CD4-positive, CD25-positive, alpha-beta regulatory T cell (primary cell): ENCODE measurements around the gene KCND3. TPM values are rescaled to one million over a fixed set of nuclear protein-coding genes. Genes with fewer than 3 reads are reported as not detected.

Source experiments
- ATAC-seq, 2 donors: fragments of 150-1000 bp; cut with Tn5 transposase; one replicate each; pipeline ENCODE4 v1.10.0; 2021; ENCODE audit warnings: low read depth in 2 of 2, moderate number of reproducible peaks in 2 of 2, moderate library complexity in 1 of 2
- DNase-seq, 3 donors: peaks; one replicate each; pipeline versions ENCODE4 v3.0.0 to v3.0.0-alpha.2; 2012 to 2022; ENCODE audit warnings: mixed read lengths in 1 of 3
- H3K27ac ChIP-seq: one replicate; pipeline ENCODE4 v1.7.0; 2013; ENCODE audit warnings: mild to moderate bottlenecking, low read length; ENCODE audit not compliant: insufficient read depth, poor library complexity, severe bottlenecking
- H3K27me3 ChIP-seq: one replicate; pipeline ENCODE4 v1.7.0; 2013; ENCODE audit warnings: low read length; ENCODE audit not compliant: control insufficient read depth, insufficient read depth
- H3K36me3 ChIP-seq: one replicate; pipeline ENCODE4 v1.7.0; 2013; ENCODE audit warnings: mild to moderate bottlenecking, low read length, moderate library complexity; ENCODE audit not compliant: control insufficient read depth, insufficient read depth
- H3K4me1 ChIP-seq: 2 replicates; pipeline ENCODE4 v1.7.0; 2013; ENCODE audit warnings: mild to moderate bottlenecking, low read length; ENCODE audit not compliant: insufficient read depth, control insufficient read depth, poor library complexity, severe bottlenecking
- H3K4me3 ChIP-seq: one replicate; pipeline ENCODE4 v1.7.0; 2013; ENCODE audit warnings: low read depth, mild to moderate bottlenecking, low read length, moderate library complexity
- H3K9me3 ChIP-seq, 2 experiments: 1 replicate in 1 of 2; 2 replicates in 1 of 2; pipeline ENCODE4 v1.7.0; 2013; ENCODE audit warnings: low read length in 2 of 2, mild to moderate bottlenecking in 1 of 2, moderate library complexity in 1 of 2; ENCODE audit not compliant: control insufficient read depth in 2 of 2
- H3K27ac Mint-ChIP-seq, 3 donors: one replicate each; pipeline ENCODE4 v1.8.0; 2020 to 2022; ENCODE audit warnings: mild to moderate bottlenecking in 3 of 3, mixed read lengths in 3 of 3, moderate library complexity in 2 of 3
- H3K27me3 Mint-ChIP-seq: one replicate; pipeline ENCODE4 v1.8.0; 2022; ENCODE audit warnings: mild to moderate bottlenecking, mixed read lengths
- H3K36me3 Mint-ChIP-seq: one replicate; pipeline ENCODE4 v1.8.0; 2020; ENCODE audit warnings: mixed read lengths
- H3K4me1 Mint-ChIP-seq, 4 donors: one replicate each; pipeline ENCODE4 v1.8.0; 2020 to 2022; ENCODE audit warnings: mixed read lengths in 4 of 4, mild to moderate bottlenecking in 1 of 4
- H3K4me3 Mint-ChIP-seq, 4 donors: one replicate each; pipeline ENCODE4 v1.8.0; 2020 to 2022; ENCODE audit warnings: mild to moderate bottlenecking in 4 of 4, mixed read lengths in 4 of 4, moderate library complexity in 3 of 4
- H3K9me3 Mint-ChIP-seq, 7 donors: one replicate each; pipeline ENCODE4 v1.8.0; 2020 to 2022; ENCODE audit warnings: mixed read lengths in 7 of 7, mild to moderate bottlenecking in 3 of 7, moderate library complexity in 2 of 7
- polyA plus RNA-seq, 4 donors: library from polyadenylated mRNA; unstranded; fragments of 300-500 nt; fragmentation: Illumina TruSeq; gene quantifications; one replicate each; pipeline ENCODE4 v1.2.3, GENCODE V29; 2021
- total RNA-seq: library from RNA; stranded (reverse); gene quantifications from one replicate; pipeline ENCODE4 v1.2.3, GENCODE V29; 2022

The KCND3 gene
- total and polyA plus RNA-seq, 5 donors from 2014 or later = 0.02 to 0.10 (median 0.07) TPM; not detected in 2

DNA sequence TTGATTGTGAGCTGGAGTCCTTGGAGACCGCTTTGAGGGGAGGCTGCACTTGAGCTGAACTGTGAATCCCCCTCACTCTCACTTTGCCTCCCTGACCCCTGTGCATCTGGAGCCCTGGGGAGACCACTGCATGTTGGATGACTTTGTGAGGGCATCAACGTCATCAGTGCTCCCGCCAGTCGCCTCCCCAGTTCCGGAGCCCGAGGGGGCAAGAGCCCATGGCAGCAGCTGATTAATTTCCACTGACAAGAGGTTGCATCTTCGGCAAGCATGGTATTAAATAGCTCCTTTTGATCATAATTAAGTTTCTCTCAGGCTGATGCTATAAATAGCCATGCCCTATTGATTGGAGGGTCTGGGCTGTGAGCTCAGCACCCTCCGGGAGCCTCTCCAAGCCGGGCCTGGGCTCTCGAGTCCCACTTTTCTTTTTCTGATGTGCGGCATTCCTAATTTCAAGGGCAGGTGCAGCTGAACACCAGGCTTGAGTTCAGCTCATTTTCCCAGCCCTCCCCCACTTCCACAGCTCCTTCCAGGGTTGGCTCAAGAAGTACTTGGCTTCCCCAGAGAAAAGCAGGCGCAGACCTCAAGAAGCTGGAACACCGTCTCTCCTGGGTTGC lies 33.2 kb downstream of the KCND3 start:
- Mint-ChIP-seq H3K4me1 (no peaks in the 10 kb centered on the region), H3K4me3 (no peak overlapping the region), H3K9me3 (peaks cover 0 to 2% (median 0%) of the 10 kb centered on the region in 7 donors), H3K27ac (no peak overlapping the region), H3K36me3 (no peaks in the 10 kb centered on the region), H3K27me3 (peaks cover 24% of the 10 kb centered on the region)
- DNase-seq (no peak), ATAC-seq (no peak)
- Histone ChIP-seq H3K36me3 (no peaks in the 10 kb centered on the region), H3K4me1 (no peaks in the 10 kb centered on the region), H3K4me3 (no peak overlapping the region), H3K27me3 (peaks cover 9% of the 10 kb centered on the region), H3K9me3 (no peaks in the 10 kb centered on the region), H3K27ac (no peak overlapping the region)

DNA sequence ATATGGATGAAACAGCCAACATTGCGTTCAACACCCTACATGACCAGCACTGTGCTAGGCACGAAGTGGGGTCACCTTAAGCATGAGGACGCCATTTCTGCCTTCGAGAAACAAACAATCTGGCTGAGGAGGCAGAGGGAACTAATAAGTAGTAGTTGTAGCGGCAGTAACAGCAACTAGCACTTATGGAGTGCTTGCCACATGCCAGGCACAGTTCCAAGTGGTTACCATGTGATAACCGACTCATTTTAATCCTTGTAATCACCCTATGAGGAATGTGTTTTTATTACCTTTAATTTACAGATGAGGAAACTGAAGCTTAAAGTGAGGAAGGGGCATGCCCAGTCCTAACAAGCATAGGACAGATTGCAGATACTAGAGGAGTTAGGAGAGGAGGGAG lies 33.7 kb downstream of the KCND3 start:
- Histone ChIP-seq H3K27ac (no peak overlapping the region), H3K4me1 (no peaks in the 10 kb centered on the region), H3K9me3 (no peaks in the 10 kb centered on the region), H3K36me3 (no peaks in the 10 kb centered on the region), H3K27me3 (peaks cover 9% of the 10 kb centered on the region), H3K4me3 (no peak overlapping the region)
- no peak overlapping the region for H3K4me3 Mint-ChIP-seq
- ATAC-seq = no peak
- DNase-seq = no peak
- no peak overlapping the region for H3K27ac Mint-ChIP-seq
- H3K4me1 Mint-ChIP-seq = no peaks in the 10 kb centered on the region
- peaks cover 25% of the 10 kb centered on the region for H3K27me3 Mint-ChIP-seq
- peaks cover 0 to 2% (median 0%) of the 10 kb centered on the region in 7 donors for H3K9me3 Mint-ChIP-seq
- H3K36me3 Mint-ChIP-seq = no peaks in the 10 kb centered on the region

DNA sequence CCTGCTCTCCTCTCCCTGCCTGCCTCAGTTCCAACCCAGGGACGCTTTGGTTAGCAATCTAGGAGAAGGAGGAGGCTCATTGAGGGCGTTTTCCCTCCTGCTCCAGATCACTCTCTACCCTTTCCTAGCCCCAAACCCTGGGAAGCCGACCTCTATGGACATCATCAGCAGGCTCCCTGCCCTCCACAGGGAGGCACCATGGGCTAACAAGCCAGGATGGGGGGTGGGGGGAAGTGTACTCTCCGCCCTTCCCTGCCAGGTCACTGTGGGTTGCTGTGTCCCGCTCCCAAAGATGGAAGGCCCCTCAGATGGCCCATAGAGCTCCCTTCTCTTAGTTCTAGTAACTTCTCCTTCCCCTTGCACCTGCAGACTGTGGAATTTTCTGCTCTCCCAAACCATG lies 35.7 kb downstream of the KCND3 start:
- no peak overlapping the region for H3K4me3 ChIP-seq
- no peaks in the 10 kb centered on the region for H3K36me3 Mint-ChIP-seq
- H3K27ac Mint-ChIP-seq = no peak overlapping the region
- ATAC-seq (no peak), DNase-seq (no peak)
- H3K27me3 ChIP-seq = peaks cover 9% of the 10 kb centered on the region
- H3K4me1 Mint-ChIP-seq = no peaks in the 10 kb centered on the region
- H3K27ac ChIP-seq = no peak overlapping the region
- no peaks in the 10 kb centered on the region for H3K4me1 ChIP-seq
- peaks cover 0 to 2% (median 0%) of the 10 kb centered on the region in 7 donors for H3K9me3 Mint-ChIP-seq
- no peaks in the 10 kb centered on the region for H3K36me3 ChIP-seq
- H3K9me3 ChIP-seq = no peaks in the 10 kb centered on the region
- H3K4me3 Mint-ChIP-seq = no peak overlapping the region
- H3K27me3 Mint-ChIP-seq = peaks cover 29% of the 10 kb centered on the region

DNA sequence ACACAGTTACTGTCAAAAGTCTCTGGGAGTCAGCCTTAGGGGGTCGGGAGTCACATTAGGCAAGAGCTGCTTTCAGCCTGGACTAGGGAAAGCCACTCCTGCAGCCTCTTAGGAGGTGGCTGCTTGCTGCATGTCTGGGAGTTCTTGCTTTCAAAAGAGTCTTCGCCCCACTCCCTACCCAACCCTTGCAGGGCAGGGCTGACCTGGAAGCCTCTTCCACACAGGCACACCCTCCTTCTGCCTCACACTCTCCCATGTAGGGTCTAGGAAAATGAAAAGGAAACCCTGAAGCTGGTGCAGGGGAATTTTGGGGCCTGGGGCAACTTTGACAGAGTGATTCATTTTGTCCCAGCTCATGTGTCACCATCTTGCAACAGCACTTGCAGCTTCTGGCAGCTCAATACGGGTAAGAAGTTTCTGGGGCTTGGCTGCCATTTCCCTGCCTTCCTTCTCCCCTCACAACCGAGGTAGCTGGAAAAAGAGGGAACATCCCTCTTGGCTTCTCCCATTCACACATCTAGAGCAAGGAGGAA lies 37.3 kb downstream of the KCND3 start:
- peaks cover 31% of the 10 kb centered on the region for H3K27me3 Mint-ChIP-seq
- Histone ChIP-seq H3K4me3 (no peak overlapping the region), H3K27me3 (peaks cover 9% of the 10 kb centered on the region), H3K9me3 (no peaks in the 10 kb centered on the region), H3K36me3 (no peaks in the 10 kb centered on the region), H3K27ac (no peak overlapping the region), H3K4me1 (no peaks in the 10 kb centered on the region)
- no peak overlapping the region for H3K27ac Mint-ChIP-seq
- DNase-seq (no peak), ATAC-seq (no peak)
- peaks cover 0 to 2% (median 0%) of the 10 kb centered on the region in 7 donors for H3K9me3 Mint-ChIP-seq
- peaks cover 0 to 2% (median 0%) of the 10 kb centered on the region in 4 donors for H3K4me1 Mint-ChIP-seq
- H3K4me3 Mint-ChIP-seq = no peak overlapping the region
- H3K36me3 Mint-ChIP-seq = no peaks in the 10 kb centered on the region

DNA sequence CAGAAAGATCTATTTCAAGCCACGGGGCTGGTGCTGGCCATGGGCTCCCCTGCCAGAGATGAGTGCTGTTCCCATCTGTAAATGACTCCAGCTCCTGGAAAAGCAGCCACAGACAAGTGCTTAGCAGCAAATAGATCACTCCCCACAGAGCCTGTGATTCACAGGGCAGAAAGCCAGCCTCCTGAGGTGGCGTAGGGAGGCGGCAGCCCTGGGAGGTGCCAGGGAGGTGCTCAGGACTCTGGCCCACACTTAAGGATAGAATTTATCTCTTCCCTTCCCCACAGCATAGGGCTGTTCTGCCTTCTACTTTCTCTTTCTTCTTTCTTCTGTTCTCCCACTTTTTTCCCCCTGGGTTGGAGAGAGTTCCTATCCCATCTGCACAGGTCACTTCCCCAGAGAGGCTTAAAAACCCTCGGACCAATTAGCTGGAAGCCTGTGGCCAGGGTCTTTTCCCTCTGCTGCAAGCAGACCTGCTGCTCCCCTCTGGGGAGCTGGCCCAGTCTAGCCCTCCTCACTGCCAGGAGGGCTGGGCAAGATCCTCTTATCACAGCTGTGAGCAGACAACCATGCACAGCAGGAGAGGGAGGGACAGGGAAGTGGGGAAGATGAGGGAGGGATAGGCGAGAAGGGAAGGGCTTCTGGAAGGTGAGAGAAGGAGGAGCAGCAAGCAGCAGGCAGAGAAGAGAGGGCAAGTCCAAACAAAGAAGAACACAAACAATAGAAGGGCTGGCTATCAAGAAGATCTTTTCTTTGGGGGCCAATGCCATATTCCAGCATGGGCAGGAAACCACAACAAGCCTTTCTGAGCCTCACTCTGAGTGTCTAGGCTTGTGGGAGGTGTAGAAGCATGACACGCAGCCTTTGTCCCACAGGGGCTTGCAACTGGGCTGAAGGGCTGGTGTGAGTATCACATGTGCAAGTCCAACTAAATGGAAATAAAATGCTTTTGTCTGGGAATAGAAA lies 41.0 kb downstream of the KCND3 start:
- no peak overlapping the region for H3K27ac Mint-ChIP-seq

DNA sequence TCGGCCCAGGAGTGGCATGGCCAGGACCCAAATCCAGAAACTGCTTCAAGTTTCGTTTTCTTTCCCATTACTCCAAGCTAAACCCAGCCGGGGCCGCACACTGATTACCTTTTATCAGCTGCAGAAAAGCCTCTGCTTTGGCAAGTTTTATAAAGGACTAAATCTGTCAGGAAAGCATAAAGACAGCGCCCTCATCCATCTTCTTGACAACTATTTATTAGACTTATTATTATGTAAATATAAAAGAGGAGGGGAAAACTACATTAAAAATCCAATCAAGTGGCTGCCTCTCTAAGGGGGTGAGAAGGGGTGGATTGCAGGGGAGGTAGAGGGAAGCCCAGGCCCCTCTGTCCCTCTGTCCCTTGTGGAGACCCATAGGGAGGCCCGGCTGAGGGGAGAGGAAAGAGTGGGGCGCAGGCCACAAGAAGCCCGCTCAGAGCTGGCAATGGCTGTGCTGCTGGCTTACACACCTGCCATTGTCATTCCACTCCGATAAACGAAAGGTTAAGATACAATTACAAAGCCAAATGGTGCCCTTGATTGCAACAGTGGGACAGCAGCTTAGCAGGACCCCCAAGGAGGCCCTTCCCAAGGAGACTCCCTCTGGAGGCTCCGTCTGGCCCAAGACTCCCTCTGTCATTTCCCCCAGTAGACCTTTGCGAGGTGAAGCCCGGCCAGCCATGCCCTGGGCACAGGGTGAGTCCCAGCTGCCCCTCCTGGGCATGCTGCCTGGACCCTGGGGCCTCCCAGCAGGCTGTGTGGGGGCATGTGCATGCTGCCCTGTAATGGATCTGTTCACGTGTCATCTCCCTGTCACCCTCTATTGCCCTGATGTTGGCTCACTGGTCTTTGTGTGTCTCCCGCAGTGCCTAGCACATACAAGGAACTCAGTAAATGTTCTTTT lies 45.4 kb downstream of the KCND3 start:
- no peak overlapping the region for H3K4me3 ChIP-seq
- ATAC-seq (no peak), DNase-seq (no peak)
- peaks cover 2% of the 10 kb centered on the region for H3K27me3 ChIP-seq
- H3K36me3 ChIP-seq = no peaks in the 10 kb centered on the region
- H3K4me1 Mint-ChIP-seq = peaks cover 0 to 2% (median 0%) of the 10 kb centered on the region in 4 donors
- H3K27ac ChIP-seq = no peak overlapping the region
- no peaks in the 10 kb centered on the region for H3K4me1 ChIP-seq
- H3K27me3 Mint-ChIP-seq = peaks cover 12% of the 10 kb centered on the region
- H3K9me3 ChIP-seq = no peaks in the 10 kb centered on the region
- no peaks in the 10 kb centered on the region for H3K9me3 Mint-ChIP-seq
- H3K36me3 Mint-ChIP-seq = no peaks in the 10 kb centered on the region
- no peak overlapping the region for H3K27ac Mint-ChIP-seq
- no peak overlapping the region for H3K4me3 Mint-ChIP-seq

More for the DNA sequence above, 41.0 kb downstream of the KCND3 start:
- Histone ChIP-seq H3K27me3 (peaks cover 9% of the 10 kb centered on the region), H3K36me3 (no peaks in the 10 kb centered on the region), H3K27ac (no peak overlapping the region), H3K4me1 (no peaks in the 10 kb centered on the region), H3K4me3 (no peak overlapping the region), H3K9me3 (no peaks in the 10 kb centered on the region)
- Mint-ChIP-seq H3K4me1 (peaks cover 0 to 2% (median 0%) of the 10 kb centered on the region in 4 donors), H3K9me3 (peaks cover 0 to 2% (median 0%) of the 10 kb centered on the region in 7 donors), H3K4me3 (no peak overlapping the region), H3K27me3 (peaks cover 31% of the 10 kb centered on the region), H3K36me3 (no peaks in the 10 kb centered on the region)
- no peak for ATAC-seq
- DNase-seq = no peak

DNA sequence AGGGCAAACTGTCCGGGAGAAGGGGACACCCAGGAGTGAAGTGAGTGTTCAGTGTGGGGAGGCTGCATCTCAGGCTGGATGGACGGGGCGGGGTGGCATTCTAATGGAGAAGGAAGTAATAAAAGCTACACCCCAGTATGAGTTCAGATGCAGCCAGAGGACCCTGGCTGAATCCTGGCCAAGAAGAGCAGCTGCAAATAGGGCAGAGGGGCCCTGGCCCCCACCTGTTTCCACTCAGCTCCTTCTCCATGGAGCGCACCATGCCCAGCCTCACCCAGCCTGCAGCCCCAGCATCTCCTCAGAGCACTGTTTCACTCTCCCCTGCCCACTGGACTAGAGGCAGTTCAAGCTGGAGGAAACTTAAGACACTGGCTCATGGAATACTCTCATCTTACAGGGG lies 46.4 kb downstream of the KCND3 start:
- Histone ChIP-seq H3K36me3 (no peaks in the 10 kb centered on the region), H3K9me3 (no peaks in the 10 kb centered on the region), H3K27me3 (peaks cover 2% of the 10 kb centered on the region), H3K4me1 (no peaks in the 10 kb centered on the region), H3K27ac (no peak overlapping the region), H3K4me3 (no peak overlapping the region)
- Mint-ChIP-seq H3K4me1 (no peaks in the 10 kb centered on the region), H3K36me3 (no peaks in the 10 kb centered on the region), H3K27me3 (peaks cover 10% of the 10 kb centered on the region), H3K9me3 (no peaks in the 10 kb centered on the region), H3K27ac (no peak overlapping the region), H3K4me3 (no peak overlapping the region)
- no peak for DNase-seq
- ATAC-seq = no peak
